SK-N-SH (cell line): ENCODE results near the gene NPIPB8. TPM values are rescaled to one million over a fixed set of nuclear protein-coding genes. Genes with fewer than 3 reads are reported as not detected.
"Not testable (repeated sequence)": the region's sequence is repeated elsewhere in the genome, so short reads cannot be mapped to it uniquely, and the experiment has no call there.

Source experiments
- CTCF ChIA-PET: fragments of 300-600, 350-600 bp; formaldehyde crosslinking; extraction: SDS; loops from one replicate; lab custom pipeline; 2021; lab: Yijun Ruan, JAX
- POLR2A ChIA-PET: fragments of 350-600 bp; sonication (Branson Sonifier 250); formaldehyde crosslinking; extraction: SDS; loops from one replicate; lab custom pipeline; 2020; ENCODE audit warnings: antibody characterized with exemption, inconsistent platforms; lab: Yijun Ruan, JAX
- DNase-seq: peaks from one replicate; pipeline ENCODE4 v3.0.0; 2012
- H2AFZ ChIP-seq: fragments of 200-600 bp; sonication (generic); 2 replicates; pipeline ENCODE4 v1.8.1; 2016; ENCODE audit warnings: antibody characterized with exemption, mild to moderate bottlenecking, low read depth
- H3F3A ChIP-seq: fragments of 200-600 bp; sonication (generic); replicated peaks from 2 replicates; pipeline ENCODE3; 2016; ENCODE audit warnings: antibody characterized with exemption, mild to moderate bottlenecking; ENCODE audit not compliant: insufficient read depth
- H3K27ac ChIP-seq, 2 experiments: fragments of 200-500 bp in 1 of 2; fragments of 200-600 bp in 1 of 2; sonication (Bioruptor generic) in 1 of 2; sonication (generic), shearing (Covaris generic) in 1 of 2; 2 replicates each; pipeline versions ENCODE4 v1.5.1 to v1.6.1; 2014 to 2016; ENCODE audit warnings: low read depth in 2 of 2, inconsistent platforms in 1 of 2, low read length in 1 of 2, mild to moderate bottlenecking in 1 of 2, mixed read lengths in 1 of 2
- H3K27me3 ChIP-seq: fragments of 200-600 bp; sonication (generic), shearing (Covaris generic); 2 replicates; pipeline ENCODE4 v1.6.1; 2016; ENCODE audit warnings: mixed run types; ENCODE audit not compliant: insufficient read depth
- H3K36me3 ChIP-seq, 2 experiments: fragments of 200-500 bp in 1 of 2; fragments of 200-600 bp in 1 of 2; sonication (Bioruptor generic) in 1 of 2; sonication (generic) in 1 of 2; replicated peaks in 1 of 2; 2 replicates each; pipeline versions ENCODE3 to v1.5.1; 2014 to 2016; ENCODE audit warnings: low read length in 1 of 2, mild to moderate bottlenecking in 1 of 2; ENCODE audit not compliant: insufficient read depth in 2 of 2, control insufficient read depth in 1 of 2
- H3K4me1 ChIP-seq, 2 experiments: fragments of 200-500 bp in 1 of 2; fragments of 200-600 bp in 1 of 2; sonication (Bioruptor generic) in 1 of 2; sonication (generic), shearing (Covaris generic) in 1 of 2; 2 replicates each; pipeline versions ENCODE4 v1.5.1 to v1.6.1; 2014 to 2016; ENCODE audit warnings: low read depth in 1 of 2, low read length in 1 of 2, mixed run types in 1 of 2; ENCODE audit not compliant: insufficient read depth in 2 of 2, control insufficient read depth in 1 of 2
- H3K4me2 ChIP-seq: fragments of 200-600 bp; sonication (generic), shearing (Covaris generic); 2 replicates; pipeline ENCODE4 v1.6.1; 2017; ENCODE audit warnings: mixed run types
- H3K4me3 ChIP-seq, 2 experiments: fragments of 200-500 bp in 1 of 2; fragments of 200-600 bp in 1 of 2; sonication (Bioruptor generic) in 1 of 2; sonication (generic), shearing (Covaris generic) in 1 of 2; 2 replicates each; pipeline versions ENCODE4 v1.5.1 to v1.8.1; 2014 to 2016; ENCODE audit warnings: low read depth in 2 of 2, inconsistent platforms in 1 of 2, low read length in 1 of 2, mild to moderate bottlenecking in 1 of 2, mixed read lengths in 1 of 2, moderate library complexity in 1 of 2
- H3K79me2 ChIP-seq: fragments of 200-600 bp; sonication (generic); 2 replicates; pipeline ENCODE4 v1.8.1; 2017; ENCODE audit warnings: mild to moderate bottlenecking; ENCODE audit not compliant: insufficient read depth
- H3K9ac ChIP-seq: fragments of 200-600 bp; sonication (generic); 2 replicates; pipeline ENCODE4 v1.6.1; 2017; ENCODE audit warnings: mixed run types
- H3K9me2 ChIP-seq: fragments of 200-600 bp; sonication (generic); 2 replicates; pipeline ENCODE4 v1.6.1; 2017; ENCODE audit warnings: mixed run types
- H3K9me3 ChIP-seq: fragments of 200-600 bp; sonication (generic); 2 replicates; pipeline ENCODE4 v1.6.1; 2017; ENCODE audit warnings: mixed run types, mild to moderate bottlenecking, moderate library complexity
- H4K20me1 ChIP-seq: fragments of 200-600 bp; sonication (generic); 2 replicates; pipeline ENCODE4 v1.6.1; 2017; ENCODE audit warnings: mild to moderate bottlenecking, mixed run types; ENCODE audit not compliant: insufficient read depth
- CTCF ChIP-seq: fragments of 200-600 bp; sonication (generic); IDR thresholded peaks from 2 replicates; pipeline ENCODE4 v1.6.1; 2017; ENCODE audit warnings: antibody characterized with exemption, mild to moderate bottlenecking, moderate library complexity
- RAD21 ChIP-seq: IDR thresholded peaks from 2 replicates; pipeline ENCODE4 v1.6.1; 2012; ENCODE audit warnings: mild to moderate bottlenecking, low read length
- SMC3 ChIP-seq: IDR thresholded peaks from 2 replicates; pipeline ENCODE4 v1.6.1; 2012; ENCODE audit warnings: low read depth, low read length, improper control_type of control experiment
- WGBS: methylation state at CpG from one replicate; pipeline ENCODE4 v1.1.6; 2017; ENCODE audit warnings: low lambda C conversion rate; 5-methylcytosine and 5-hydroxymethylcytosine counted together
- polyA plus RNA-seq, 3 experiments: library from polyadenylated mRNA; depleted of rRNA; stranded (reverse); fragments of >200 nt; gene quantifications; 2 replicates each; pipeline ENCODE4 v1.2.3, GENCODE V29; 2012

NPIPB8 gene
- polyA plus RNA-seq, 1 of the 3 experiments (the other 2 are of a cell fraction), result not detected

DNA sequence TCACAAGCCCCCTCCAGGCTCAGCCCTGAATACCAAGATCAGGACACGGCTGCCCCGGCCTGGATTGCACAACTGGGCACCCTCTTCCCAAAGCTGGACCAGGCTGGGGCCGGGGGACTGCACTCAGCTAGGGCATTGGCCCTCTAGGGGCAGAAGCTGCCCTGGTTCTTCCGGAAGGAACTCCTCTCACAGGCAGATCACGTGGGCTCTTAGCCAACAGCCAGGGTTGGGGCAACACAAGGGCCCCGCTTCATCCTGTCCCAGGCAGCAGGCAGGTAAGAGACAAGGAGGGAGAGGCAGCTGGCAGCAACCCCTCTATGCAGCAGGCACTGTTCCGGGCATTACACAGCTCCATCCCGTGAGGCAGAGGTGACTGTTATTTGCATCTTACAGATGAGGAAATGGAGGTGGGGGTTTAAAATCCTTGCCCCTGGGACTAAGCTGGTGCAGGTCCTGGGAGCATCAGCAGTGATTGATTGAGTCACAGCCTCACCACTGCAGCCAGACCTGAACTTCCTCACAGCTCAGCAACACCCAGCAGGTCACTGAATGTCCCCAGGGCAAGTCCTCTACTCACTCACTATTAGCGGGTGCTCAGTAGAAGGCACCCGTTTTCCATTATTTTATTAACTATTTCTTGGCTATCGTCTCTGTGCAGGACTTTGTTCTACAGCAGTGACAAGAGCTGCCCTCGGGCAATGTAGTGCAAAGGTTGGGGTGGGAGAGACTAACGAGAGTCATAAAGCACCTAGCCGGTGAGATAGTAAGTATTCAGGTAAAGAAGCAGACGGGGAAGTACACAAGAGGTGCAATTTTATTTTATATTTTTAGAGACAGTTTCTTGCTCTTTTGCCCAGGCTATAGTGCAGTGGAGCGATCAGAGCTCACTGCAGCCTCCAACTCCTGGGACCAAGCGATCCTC, 25.2 kb upstream of the NPIPB8 start:
- H3K27ac ChIP-seq, H3K79me2 ChIP-seq, H3K4me2 ChIP-seq, H3K36me3 ChIP-seq, H3F3A ChIP-seq, H2AFZ ChIP-seq, H3K9ac ChIP-seq, DNase-seq, H4K20me1 ChIP-seq, H3K9me2 ChIP-seq, CTCF ChIA-PET, H3K4me3 ChIP-seq, H3K9me3 ChIP-seq, POLR2A ChIA-PET, H3K4me1 ChIP-seq, H3K27me3 ChIP-seq: not testable (repeated sequence)
- WGBS, result no CpG with 5 or more reads among the region's 17 CpGs

- H2AFZ ChIP-seq, DNase-seq, H3K4me3 ChIP-seq, H3K9ac ChIP-seq, CTCF ChIA-PET, H3K79me2 ChIP-seq, H3K9me3 ChIP-seq, H3K9me2 ChIP-seq, H3K4me1 ChIP-seq, H3K27ac ChIP-seq, H3F3A ChIP-seq, H3K4me2 ChIP-seq, H3K27me3 ChIP-seq, H4K20me1 ChIP-seq, H3K36me3 ChIP-seq, POLR2A ChIA-PET: not testable (repeated sequence)
- no CpG with 5 or more reads among the region's 26 CpGs for WGBS
Observed at GRCh38 chr16:28613912-28614311, 24.0 kb upstream of the NPIPB8 start.

DNA sequence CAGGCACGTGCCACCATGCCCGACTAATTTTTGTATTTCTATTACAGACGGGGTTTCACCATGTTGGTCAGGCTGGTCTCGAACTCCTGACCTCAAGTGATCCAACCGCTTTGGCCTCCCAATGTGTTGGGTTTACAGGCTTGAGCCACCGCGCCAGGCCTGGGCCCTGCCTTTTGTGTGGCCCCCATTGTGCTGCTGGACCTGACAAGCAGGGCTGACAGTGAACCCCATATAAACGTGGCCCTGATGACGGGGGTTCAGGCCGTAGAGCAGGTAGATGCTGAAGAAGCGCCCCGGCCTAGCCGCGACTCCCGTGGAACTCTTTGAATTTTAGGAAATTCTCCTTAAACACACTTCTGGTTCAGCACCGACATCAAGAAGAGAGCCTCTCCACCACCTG, 23.3 kb upstream of the NPIPB8 start:
- H3K27ac ChIP-seq, H4K20me1 ChIP-seq, H3K4me1 ChIP-seq, CTCF ChIA-PET, DNase-seq, H3K27me3 ChIP-seq, H3K9ac ChIP-seq, H3K4me2 ChIP-seq, H3K9me3 ChIP-seq, H3K9me2 ChIP-seq, POLR2A ChIA-PET, H3K36me3 ChIP-seq, H3K4me3 ChIP-seq, H2AFZ ChIP-seq, H3F3A ChIP-seq, H3K79me2 ChIP-seq: not testable (repeated sequence)
- no CpG with 5 or more reads among the region's 16 CpGs for WGBS

DNA sequence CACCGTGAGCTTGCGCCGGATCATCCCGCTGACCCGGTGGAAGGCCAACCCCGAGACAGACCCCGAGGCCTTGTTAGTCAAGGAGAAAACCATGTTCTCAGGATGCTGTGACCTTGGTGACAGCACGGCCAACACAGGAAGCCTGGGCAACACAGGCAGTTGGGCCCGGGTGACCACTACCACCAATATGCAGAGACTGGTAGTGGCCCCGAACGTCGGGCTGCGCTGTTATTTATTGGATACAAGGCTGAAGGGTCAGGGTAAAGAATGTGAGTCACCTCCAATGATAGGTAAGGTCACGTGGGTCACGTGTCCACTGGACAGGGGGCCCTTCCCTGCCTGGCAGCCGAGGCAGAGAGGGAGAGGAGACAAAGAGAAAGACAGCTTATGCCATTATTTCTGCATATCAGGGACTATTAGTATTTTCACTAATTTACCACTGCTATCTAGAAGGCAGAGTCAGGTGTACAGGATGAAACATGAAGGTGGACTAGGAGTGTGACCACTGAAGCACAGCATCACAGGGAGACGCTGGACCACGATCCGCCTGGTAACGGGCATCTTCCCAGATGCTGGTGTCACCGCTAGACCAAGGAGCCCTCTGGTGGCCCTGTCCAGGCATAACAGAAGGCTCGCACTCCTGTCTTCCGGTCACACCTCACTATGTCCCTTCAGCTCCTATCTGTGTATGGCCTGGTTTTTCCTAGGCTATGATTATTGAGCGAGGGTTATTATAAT, 22.2 kb upstream of the NPIPB8 start:
- not testable (repeated sequence) for H2AFZ ChIP-seq, H3K4me1 ChIP-seq, H3K27ac ChIP-seq, H3K79me2 ChIP-seq, H3F3A ChIP-seq, H3K36me3 ChIP-seq, H3K4me2 ChIP-seq, H3K9ac ChIP-seq, H3K27me3 ChIP-seq, H4K20me1 ChIP-seq, H3K4me3 ChIP-seq, H3K9me2 ChIP-seq, H3K9me3 ChIP-seq, DNase-seq
- WGBS, result 42% methylated on average over 17 of the region's 24 CpGs
- ChIA-PET POLR2A (interaction anchor here (0.6 kb wide), 1 partner anchor 124 kb away, joined by 5 read pairs; the partner anchor contains the start of gene CLN3), CTCF (interaction anchor here (1.0 to 1.5 kb wide), 4 partner anchors 35 to 342 kb away, joined by 3 to 5 read pairs (median 5); no protein-coding TSS in a partner anchor)
- TF ChIP-seq CTCF (peak; percentile 67), SMC3 (peak; percentile 57), RAD21 (peak; percentile 70)

GRCh38 chr16:28616224-28616577, 21.7 kb upstream of the NPIPB8 start:
- H3K79me2 ChIP-seq, H3K9ac ChIP-seq, H3K4me1 ChIP-seq, H3K4me3 ChIP-seq, H2AFZ ChIP-seq, H3K9me3 ChIP-seq, H3K36me3 ChIP-seq, H3K27me3 ChIP-seq, H4K20me1 ChIP-seq, H3K4me2 ChIP-seq, H3K9me2 ChIP-seq, H3F3A ChIP-seq, H3K27ac ChIP-seq, DNase-seq: not testable (repeated sequence)
- ChIA-PET POLR2A (interaction anchor here (0.6 kb wide), 1 partner anchor 124 kb away, joined by 5 read pairs; the partner anchor contains the start of gene CLN3), CTCF (interaction anchor here (1.0 to 1.5 kb wide), 4 partner anchors 35 to 343 kb away, joined by 3 to 5 read pairs (median 5); no protein-coding TSS in a partner anchor)
- 70% methylated on average over 7 of the region's 7 CpGs for WGBS
